DND-41 (cell line): ENCODE measurements around the gene UCN2.

Source experiments
- ATAC-seq: fragments of 200-7000 bp; cut with Tn5 transposase; 3 replicates; pipeline ENCODE4 v1.9.1; 2021; ENCODE audit warnings: low read depth; ENCODE audit not compliant: insufficient read depth
- DNase-seq: peaks from one replicate; pipeline ENCODE4 v3.0.0-alpha.2; 2020
- H2AFZ ChIP-seq: 2 replicates; pipeline ENCODE4 v1.6.0; 2012; ENCODE audit warnings: low read depth, low read length
- H3K27ac ChIP-seq: 2 replicates; pipeline ENCODE4 v1.5.1; 2012; ENCODE audit warnings: low read length, inconsistent platforms
- H3K27me3 ChIP-seq: fragments of 200-600 bp; sonication (generic); 2 replicates; pipeline ENCODE4 v1.6.0; 2012; ENCODE audit warnings: low read length, mild to moderate bottlenecking, inconsistent platforms; ENCODE audit not compliant: insufficient read depth, poor library complexity
- H3K36me3 ChIP-seq: 2 replicates; pipeline ENCODE4 v1.5.1; 2012; ENCODE audit warnings: low read length, inconsistent platforms; ENCODE audit not compliant: insufficient read depth
- H3K4me1 ChIP-seq: 2 replicates; pipeline ENCODE4 v1.5.1; 2012; ENCODE audit warnings: mild to moderate bottlenecking, low read length; ENCODE audit not compliant: insufficient read depth
- H3K4me2 ChIP-seq: 2 replicates; pipeline ENCODE4 v1.6.0; 2012; ENCODE audit warnings: mild to moderate bottlenecking, moderate library complexity, low read length, inconsistent platforms; ENCODE audit not compliant: insufficient read depth
- H3K4me3 ChIP-seq, 2 experiments: fragments of 200-600 bp in 1 of 2; shearing (Covaris generic) in 1 of 2; 2 replicates each; pipeline ENCODE4 v1.5.1; 2012 to 2016; ENCODE audit warnings: inconsistent platforms in 2 of 2, low read length in 2 of 2, mild to moderate bottlenecking in 2 of 2, low read depth in 1 of 2, moderate library complexity in 1 of 2
- H3K79me2 ChIP-seq: 2 replicates; pipeline ENCODE4 v1.6.0; 2012; ENCODE audit warnings: low read length, inconsistent platforms; ENCODE audit not compliant: insufficient read depth
- H3K9ac ChIP-seq: 2 replicates; pipeline ENCODE4 v1.6.0; 2012; ENCODE audit warnings: low read depth, mild to moderate bottlenecking, inconsistent platforms, low read length, moderate library complexity
- H3K9me3 ChIP-seq: 2 replicates; pipeline ENCODE4 v1.5.1; 2012; ENCODE audit warnings: low read length, moderate library complexity, mild to moderate bottlenecking, inconsistent platforms; ENCODE audit not compliant: insufficient read depth, severe bottlenecking
- H4K20me1 ChIP-seq: 2 replicates; pipeline ENCODE4 v1.6.0; 2012; ENCODE audit warnings: low read length; ENCODE audit not compliant: insufficient read depth
- EZH2 ChIP-seq: IDR thresholded peaks from 3 replicates; pipeline ENCODE4 v1.6.1; 2012; ENCODE audit warnings: borderline replicate concordance, low read depth, mild to moderate bottlenecking, moderate library complexity, low read length, inconsistent platforms; ENCODE audit not compliant: severe bottlenecking
- TF ChIP-seq, protein P1 (sequence below): IDR thresholded peaks from 2 replicates; pipeline ENCODE4 v1.5.1; 2012; ENCODE audit warnings: borderline replicate concordance, low read length, moderate library complexity, mild to moderate bottlenecking; ENCODE audit not compliant: poor library complexity, severe bottlenecking; ENCODE audit errors: extremely low read depth

UCN2 gene

DNA sequence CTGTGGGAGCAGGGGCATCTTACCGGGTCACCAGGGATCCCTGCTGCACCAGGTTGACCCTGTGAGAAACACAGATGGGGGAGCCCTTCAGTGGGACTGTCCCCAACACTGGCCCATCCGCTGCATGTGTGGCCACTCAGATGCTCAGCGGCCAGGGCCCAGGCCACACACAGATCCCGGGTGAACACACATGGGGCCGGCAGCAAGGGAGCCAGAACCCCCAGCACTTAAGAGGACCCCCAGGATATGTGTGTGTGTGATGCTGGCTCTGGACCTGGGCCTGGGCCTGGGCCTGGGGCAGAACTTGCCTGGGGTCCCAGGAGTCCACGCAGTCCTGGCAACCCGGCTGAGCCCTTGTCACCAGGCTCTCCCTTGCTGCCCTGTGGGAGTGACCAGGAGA, 4.9 kb upstream of the UCN2 start:
- Histone ChIP-seq H3K4me3 (no peak overlapping the region), H3K27me3 (no peaks in the 10 kb centered on the region), H2AFZ (no peak overlapping the region), H3K27ac (no peak overlapping the region), H3K4me2 (no peak overlapping the region), H4K20me1 (no peaks in the 10 kb centered on the region), H3K79me2 (no peaks in the 10 kb centered on the region), H3K4me1 (no peaks in the 10 kb centered on the region), H3K36me3 (no peaks in the 10 kb centered on the region), H3K9me3 (no peaks in the 10 kb centered on the region), H3K9ac (no peak overlapping the region)
- ATAC-seq (no peak), DNase-seq (no peak)
- TF ChIP-seq EZH2 = no peak
- TF ChIP-seq, protein P1, sequence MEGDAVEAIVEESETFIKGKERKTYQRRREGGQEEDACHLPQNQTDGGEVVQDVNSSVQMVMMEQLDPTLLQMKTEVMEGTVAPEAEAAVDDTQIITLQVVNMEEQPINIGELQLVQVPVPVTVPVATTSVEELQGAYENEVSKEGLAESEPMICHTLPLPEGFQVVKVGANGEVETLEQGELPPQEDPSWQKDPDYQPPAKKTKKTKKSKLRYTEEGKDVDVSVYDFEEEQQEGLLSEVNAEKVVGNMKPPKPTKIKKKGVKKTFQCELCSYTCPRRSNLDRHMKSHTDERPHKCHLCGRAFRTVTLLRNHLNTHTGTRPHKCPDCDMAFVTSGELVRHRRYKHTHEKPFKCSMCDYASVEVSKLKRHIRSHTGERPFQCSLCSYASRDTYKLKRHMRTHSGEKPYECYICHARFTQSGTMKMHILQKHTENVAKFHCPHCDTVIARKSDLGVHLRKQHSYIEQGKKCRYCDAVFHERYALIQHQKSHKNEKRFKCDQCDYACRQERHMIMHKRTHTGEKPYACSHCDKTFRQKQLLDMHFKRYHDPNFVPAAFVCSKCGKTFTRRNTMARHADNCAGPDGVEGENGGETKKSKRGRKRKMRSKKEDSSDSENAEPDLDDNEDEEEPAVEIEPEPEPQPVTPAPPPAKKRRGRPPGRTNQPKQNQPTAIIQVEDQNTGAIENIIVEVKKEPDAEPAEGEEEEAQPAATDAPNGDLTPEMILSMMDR = no peak

DNA sequence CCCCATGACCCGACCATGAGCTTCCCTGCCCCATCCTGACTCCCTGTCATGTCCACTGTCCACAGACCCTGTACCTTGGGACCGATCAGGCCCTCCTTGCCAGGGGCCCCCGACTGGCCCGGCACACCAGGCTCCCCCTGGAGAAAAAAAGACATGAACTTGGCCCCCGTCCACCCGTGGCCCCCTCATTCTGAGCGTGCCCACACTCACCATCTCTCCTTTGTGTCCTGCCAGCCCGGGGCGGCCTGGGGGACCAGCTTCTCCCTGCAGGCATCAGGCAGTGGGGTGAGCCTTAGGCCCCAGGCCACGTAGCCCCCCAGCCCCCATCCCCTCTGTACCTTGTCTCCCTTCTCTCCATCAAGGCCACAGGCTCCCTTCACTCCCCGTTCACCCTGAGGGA, 3.9 kb upstream of the UCN2 start:
- TF ChIP-seq, protein P1 = no peak
- TF ChIP-seq EZH2 = no peak
- no peaks in the 10 kb centered on the region for H3K9me3 ChIP-seq
- H3K27me3 ChIP-seq = no peaks in the 10 kb centered on the region
- H2AFZ ChIP-seq = no peak overlapping the region
- no peak for DNase-seq
- no peak overlapping the region for H3K9ac ChIP-seq
- no peaks in the 10 kb centered on the region for H3K79me2 ChIP-seq
- no peak overlapping the region for H3K4me2 ChIP-seq
- H4K20me1 ChIP-seq = no peaks in the 10 kb centered on the region
- no peak for ATAC-seq
- H3K27ac ChIP-seq = no peak overlapping the region
- H3K36me3 ChIP-seq = no peaks in the 10 kb centered on the region
- H3K4me3 ChIP-seq = no peak overlapping the region
- H3K4me1 ChIP-seq = no peaks in the 10 kb centered on the region

DNA sequence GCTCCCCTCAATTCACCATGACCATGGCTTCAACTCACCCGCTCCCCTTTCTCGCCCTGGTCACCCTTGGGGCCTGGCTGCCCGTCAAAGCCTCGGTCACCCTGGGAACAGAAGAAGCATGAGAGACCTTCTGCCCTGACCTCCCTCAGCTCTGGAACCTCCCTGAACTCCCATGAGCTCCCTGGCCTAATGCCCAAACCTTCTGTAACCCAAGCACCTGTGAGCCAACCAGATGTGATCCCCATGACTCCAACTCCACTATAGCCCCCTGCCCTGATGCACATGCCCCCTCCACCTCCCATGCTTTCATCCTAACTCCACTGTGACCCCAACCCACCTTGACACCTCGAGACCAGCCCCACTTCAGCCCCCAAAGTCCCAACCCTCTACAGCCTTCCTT, 3.5 kb upstream of the UCN2 start:
- no peaks in the 10 kb centered on the region for H3K9me3 ChIP-seq
- H2AFZ ChIP-seq = no peak overlapping the region
- no peak overlapping the region for H3K9ac ChIP-seq
- H3K36me3 ChIP-seq = no peaks in the 10 kb centered on the region
- no peaks in the 10 kb centered on the region for H4K20me1 ChIP-seq
- H3K27ac ChIP-seq = no peak overlapping the region
- ATAC-seq (no peak), DNase-seq (no peak)
- H3K4me2 ChIP-seq = no peak overlapping the region
- H3K27me3 ChIP-seq = no peaks in the 10 kb centered on the region
- no peaks in the 10 kb centered on the region for H3K4me1 ChIP-seq
- no peaks in the 10 kb centered on the region for H3K79me2 ChIP-seq
- TF ChIP-seq, protein P1 = no peak
- no peak for TF ChIP-seq EZH2
- no peak overlapping the region for H3K4me3 ChIP-seq

DNA sequence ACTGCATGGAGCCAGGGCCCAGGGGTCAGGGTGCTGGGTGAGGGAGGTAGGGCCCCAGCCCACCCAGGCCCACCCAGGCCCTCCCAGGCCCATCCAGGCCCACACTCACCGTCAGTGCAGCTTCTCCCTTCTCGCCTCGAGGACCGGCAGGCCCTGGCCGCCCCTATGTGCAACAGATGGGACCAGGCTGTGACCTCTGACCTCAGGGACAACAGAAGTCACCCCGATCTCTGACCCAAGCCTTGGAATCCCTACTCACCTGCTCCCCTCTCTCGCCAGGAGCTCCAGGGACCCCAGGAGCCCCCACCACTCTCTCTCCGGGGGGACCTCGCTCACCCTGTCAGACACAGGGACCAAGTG, 2.8 kb upstream of the UCN2 start:
- no peak overlapping the region for H2AFZ ChIP-seq
- H3K36me3 ChIP-seq = no peaks in the 10 kb centered on the region
- no peaks in the 10 kb centered on the region for H3K79me2 ChIP-seq
- TF ChIP-seq EZH2 = no peak
- TF ChIP-seq, protein P1 = no peak
- H3K9ac ChIP-seq = no peak overlapping the region
- no peaks in the 10 kb centered on the region for H3K27me3 ChIP-seq
- no peaks in the 10 kb centered on the region for H3K4me1 ChIP-seq
- H3K4me3 ChIP-seq = no peak overlapping the region
- no peak for ATAC-seq
- no peaks in the 10 kb centered on the region for H4K20me1 ChIP-seq
- no peak overlapping the region for H3K27ac ChIP-seq
- no peaks in the 10 kb centered on the region for H3K9me3 ChIP-seq
- no peak overlapping the region for H3K4me2 ChIP-seq
- no peak for DNase-seq
